CD4-positive, alpha-beta T cell treated with Interleukin-4 for 1 hour (primary cell): ENCODE results near the gene RDH8.

Experiments used
- DNase-seq, 2 donors: peaks; one replicate each; pipeline ENCODE4 v3.0.0-alpha.2; 2020 to 2022

The RDH8 gene

DNA sequence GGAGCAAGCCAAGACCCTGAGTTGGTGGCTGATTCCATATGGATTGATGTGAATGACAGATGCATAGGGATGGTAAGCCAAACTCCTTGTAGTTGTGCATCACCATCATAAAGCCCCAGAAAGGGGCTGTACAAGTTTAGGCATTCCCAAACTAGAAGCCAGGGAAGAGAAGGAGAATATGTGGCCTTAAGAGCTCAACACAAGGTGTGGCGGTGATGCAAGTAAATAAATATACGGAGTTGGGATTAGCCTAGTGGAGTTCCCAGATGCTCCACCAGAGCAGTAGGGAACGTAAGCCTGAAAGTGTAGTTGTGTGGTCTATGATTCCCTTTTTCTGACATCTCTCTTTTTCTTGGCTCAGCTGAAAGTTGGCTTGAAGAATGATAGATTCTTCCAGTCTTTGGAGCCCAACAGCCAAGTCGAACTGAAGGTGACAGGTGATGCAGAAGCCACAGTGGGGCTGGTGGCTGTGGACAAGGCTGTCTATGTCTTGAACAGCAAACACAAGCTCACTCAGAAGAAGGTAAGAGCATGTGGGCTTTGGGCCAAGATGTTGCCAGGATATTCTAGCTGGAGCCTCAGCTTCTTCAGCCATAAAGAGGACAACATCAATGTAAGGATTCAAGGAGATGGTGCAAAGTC is 30.1 kb downstream of the RDH8 start:
- no peak for DNase-seq

DNA sequence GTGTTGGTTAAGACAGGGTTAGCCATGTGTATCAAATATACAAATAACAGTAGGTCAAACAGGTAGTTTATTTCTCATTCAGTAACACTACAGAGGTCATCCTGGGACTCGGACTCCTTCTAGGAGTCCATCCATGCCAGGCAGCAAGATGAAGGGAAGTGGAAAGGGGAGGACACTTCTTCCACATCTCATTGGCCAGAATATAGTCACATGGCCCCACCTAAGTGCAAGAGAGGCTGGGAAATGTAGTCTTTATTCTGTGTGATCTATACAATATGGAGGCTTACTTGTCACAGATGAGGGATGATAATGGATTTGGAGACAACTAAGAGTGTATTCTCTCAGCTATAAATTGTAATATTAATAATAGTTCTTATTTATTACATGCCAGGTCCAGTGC is 31.1 kb downstream of the RDH8 start:
- DNase-seq = no peak

DNA sequence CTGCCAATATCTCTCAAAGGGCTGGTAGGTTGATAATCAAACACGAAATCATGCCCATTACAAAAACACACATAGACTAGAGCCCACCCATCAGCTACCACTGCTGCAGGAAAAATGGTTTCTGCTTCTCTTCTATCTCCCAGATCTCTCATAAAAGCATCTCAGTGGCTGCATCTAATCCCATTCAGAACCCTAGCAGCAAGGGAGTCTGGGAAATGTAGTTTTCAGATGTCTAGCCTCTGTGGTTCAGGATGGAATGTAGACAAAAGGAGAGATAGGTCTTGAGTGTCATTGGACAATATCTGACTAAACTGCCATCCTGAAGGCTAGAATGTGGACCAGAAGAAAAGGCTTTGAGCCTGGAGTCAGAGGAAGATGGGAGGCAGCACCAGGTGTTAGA is 32.1 kb downstream of the RDH8 start:
- DNase-seq = no peak

DNA sequence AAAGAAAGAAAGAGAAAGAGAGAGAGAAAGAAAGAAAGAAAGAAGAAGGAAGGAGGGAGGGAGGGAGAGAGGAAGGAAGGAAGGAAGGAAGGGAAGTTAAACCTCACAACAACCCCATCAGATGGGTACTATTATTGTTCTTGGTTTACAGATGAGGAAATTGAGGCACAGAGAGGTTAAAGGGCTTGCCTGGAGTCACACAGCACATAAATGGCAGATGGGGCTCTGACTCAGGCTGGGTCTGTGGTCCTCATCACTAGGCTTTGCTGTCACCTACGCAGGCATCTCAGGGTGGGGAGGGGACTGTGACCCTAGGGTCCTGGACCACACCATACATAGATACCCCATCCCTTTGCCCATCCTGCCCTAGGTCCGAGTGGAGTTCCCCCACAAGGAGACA is 36.3 kb downstream of the RDH8 start:
- no peak for DNase-seq

DNA sequence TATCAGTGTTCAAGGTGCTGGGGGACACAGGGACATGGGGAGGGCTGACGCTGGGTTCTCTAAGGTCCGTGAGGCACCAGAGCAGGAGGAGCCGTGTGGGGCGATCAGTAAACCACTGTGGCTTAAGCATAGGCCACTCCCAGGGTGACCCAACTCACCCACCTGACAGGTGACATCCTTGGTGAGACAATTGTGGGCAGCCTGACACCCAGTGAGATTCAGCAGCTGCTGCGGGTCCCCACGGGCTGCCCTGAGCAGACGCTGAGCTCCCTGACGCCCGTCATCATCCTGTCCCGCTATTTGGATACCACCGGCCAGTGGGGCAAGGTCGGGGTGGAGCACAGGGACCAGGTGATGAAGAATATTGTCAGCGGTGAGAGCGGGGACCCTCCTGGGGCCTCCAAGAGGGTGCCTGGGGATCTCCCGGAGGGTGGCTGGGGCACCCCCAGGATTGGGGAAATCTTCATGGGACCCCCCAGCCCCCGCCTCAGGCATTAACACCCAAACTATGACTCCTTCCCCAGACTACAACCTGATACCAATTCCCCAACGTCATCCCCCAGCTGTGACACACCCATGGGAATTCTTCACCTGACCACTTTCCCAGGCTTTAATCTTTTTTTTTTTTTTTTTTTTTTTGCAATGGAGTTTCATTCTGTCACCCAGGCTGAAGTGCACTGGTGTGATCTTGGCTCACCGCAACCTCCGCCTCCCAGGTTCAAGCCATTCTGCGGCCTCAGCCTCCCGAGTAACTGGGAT is 39.5 kb downstream of the RDH8 start:
- DNase-seq = no peak

DNA sequence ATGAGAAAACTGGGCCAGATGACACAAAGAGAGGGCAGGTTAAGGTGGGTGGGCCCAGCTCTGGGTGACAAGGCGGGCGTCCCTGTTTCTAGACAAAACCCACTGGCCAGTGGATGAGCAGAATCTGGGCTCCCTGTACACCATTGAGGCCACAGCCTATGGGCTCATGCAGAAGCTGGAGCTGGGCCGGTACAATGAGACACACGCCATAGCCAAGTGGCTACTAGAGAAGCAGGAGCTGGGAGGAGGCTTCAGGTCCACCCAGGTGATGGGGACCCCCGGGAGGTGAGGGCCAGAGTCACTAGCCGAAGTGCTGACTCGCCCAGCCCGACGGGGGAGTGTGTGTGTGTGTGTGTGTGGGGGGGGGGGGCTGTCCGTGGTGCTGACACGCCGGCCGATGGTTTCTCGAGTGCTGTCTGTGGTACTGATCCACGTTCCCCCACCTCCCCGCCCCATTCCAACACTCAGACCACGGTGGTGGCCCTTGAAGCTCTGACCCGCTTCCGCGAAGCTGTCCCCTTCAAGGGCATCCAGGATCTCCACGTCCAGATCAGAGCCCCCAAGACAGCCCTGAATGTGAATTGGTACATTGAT is 48.5 kb downstream of the RDH8 start:
- no peak for DNase-seq

DNA sequence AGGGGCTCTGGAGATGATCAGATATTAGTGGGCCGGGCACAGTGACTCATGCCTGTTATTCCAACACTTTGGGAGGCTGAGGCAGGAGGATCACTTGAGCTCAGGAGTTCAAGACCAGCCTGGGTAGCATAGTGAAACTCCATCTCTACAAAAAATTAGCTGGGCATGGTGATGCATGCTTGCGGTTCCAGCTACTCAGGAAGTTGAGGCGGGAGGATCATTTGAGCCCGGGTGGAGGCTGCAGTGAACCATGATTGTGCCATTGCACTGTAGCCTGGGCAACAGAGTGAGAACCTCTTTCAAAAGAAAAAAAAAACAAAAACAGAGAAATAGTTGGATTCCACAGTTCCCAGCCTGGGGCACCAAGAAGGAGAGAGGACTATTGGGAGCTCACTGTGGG is 54.9 kb downstream of the RDH8 start:
- no peak for DNase-seq

DNA sequence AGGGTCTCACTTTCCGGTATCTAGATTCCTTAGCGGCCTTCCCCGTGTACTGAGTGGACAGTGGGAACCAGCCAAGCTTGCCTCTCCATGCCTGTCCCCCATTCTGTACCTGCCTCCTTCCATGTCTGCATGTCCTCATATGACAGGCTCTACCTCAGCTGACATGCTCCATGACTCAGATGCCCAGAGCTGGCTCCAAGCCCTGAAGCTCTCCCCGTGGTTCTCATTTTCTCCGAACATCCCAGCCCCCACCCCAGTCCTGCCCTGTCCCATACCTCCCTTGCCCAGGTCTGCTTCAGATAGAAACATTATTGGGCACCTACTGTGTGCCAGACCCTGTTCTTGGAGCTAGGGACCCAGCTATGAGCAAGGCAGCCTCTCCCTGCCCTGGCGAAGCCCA is 55.8 kb downstream of the RDH8 start:
- no peak for DNase-seq

DNA sequence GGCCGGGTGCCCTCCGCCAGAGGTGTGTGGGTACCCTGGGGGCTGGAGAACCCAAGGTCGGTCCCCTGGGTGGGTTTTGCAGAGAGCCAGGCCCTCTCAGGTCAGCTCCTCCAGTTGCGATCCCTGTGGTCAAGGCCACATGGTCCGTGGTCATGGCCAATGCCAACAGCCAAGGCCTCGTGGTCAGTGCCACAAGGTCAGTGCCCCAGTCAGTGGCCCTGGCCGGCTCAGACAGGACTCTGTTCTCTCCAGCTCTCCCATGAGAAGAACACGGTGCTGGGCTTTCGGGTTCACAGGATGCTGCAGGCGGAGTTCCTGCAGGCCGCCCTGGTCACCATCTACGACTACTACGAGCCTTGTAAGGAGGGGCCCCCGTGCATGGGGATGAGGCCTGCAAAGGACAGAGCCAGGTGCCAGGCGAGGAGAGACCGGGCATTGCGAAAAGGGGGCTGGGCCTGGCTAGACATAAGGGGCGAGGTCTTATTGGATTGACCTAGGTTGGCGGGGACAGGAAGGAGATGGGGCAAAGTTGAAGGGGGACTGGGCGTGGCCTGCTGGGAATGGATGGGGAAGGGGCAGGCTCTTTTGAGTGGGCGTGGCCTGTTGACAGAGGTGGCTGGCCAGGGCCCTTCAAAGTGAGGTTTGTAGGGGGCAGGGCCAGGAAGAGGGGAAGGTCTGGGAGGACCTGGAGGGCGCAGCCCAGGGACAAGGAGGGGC is 57.6 kb downstream of the RDH8 start:
- DNase-seq = no peak
